ENCODE measurements around the gene MTMR2.

MTMR2 gene

GRCh38 chr11:95944623-95945022, 20.7 kb upstream of the MTMR2 start:
- DNase-seq (ENCODE audit: low read depth), result no peak
- no peak overlapping the region for H3K4me3 ChIP-seq (ENCODE audit: low read depth, low read length)
- TF ChIP-seq CTCF (conservative IDR thresholded peaks at IDR 0.05; ENCODE audit: low read depth, low read length), result no peak

DNA sequence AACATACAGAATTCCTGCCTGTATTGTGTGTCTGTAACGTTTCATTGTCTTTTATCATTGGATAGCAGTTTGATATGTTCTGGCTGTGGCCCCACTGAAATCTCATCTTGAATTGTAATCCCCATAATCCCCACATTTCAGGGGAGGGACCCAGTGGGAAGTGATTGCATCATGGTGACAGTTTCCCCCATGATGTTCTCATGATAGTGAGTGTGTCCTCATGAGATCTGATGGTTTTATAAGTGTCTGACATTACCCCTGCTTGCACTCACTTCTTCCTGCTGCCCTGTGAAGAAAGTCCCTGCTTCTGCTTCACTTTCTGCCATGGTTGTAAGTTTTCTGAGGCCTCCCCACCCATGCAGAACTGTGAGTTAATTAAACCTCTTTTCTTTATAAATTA, 19.6 kb upstream of the MTMR2 start:
- no peak for DNase-seq (ENCODE audit: low read depth)
- H3K4me3 ChIP-seq (ENCODE audit: low read depth, low read length), result no peak overlapping the region
- no peak for TF ChIP-seq CTCF (conservative IDR thresholded peaks at IDR 0.05; ENCODE audit: low read depth, low read length)

DNA sequence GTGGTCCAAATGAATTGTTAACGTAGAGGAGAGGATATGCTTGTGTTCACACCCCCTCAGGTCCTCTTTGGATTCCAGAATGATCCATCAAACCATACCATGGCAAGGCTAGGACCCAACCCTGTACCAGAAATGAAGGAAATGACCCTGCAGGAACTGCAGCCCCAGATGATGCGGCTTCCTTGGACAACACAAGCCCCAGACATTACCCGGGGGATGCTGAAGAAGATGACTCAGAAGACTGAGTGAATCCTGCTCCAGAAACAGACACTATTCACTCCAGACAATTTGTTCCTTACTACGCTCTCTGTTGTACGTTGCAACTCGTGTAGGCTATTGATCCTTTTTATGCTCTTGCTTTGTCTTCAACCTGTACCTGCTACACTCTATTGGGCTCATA, 15.2 kb upstream of the MTMR2 start:
- TF ChIP-seq CTCF (conservative IDR thresholded peaks at IDR 0.05; ENCODE audit: low read depth, low read length), result no peak
- no peak for DNase-seq (ENCODE audit: low read depth)
- no peak overlapping the region for H3K4me3 ChIP-seq (ENCODE audit: low read depth, low read length)

GRCh38 chr11:95937358-95937757, 13.5 kb upstream of the MTMR2 start:
- TF ChIP-seq CTCF (conservative IDR thresholded peaks at IDR 0.05; ENCODE audit: low read depth, low read length), result no peak
- H3K4me3 ChIP-seq (ENCODE audit: low read depth, low read length), result no peak overlapping the region
- DNase-seq (ENCODE audit: low read depth), result no peak

DNA sequence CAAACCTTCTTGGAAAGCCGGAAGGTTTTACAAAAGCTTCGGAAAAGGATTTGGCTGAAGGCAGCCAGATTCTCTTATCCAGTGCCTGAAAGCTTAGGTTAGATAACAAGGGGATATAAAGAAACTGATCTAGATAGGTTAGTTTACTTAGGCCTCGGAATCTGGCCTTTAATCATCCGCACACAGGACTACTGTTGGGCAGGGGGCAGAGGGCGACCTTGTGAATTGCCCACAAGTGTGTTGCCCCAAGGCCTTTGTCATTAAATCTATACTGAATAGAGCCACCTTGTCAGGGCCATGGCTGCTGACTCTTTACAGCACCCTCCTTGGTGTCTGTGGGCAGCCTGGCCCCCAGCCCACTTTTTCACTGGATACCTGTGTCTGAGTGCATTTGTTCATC, 9.7 kb upstream of the MTMR2 start:
- DNase-seq (ENCODE audit: low read depth), result no peak
- no peak for TF ChIP-seq CTCF (conservative IDR thresholded peaks at IDR 0.05; ENCODE audit: low read depth, low read length)
- no peak overlapping the region for H3K4me3 ChIP-seq (ENCODE audit: low read depth, low read length)

- no peak for TF ChIP-seq CTCF (conservative IDR thresholded peaks at IDR 0.05; ENCODE audit: low read depth, low read length)
- no peak overlapping the region for H3K4me3 ChIP-seq (ENCODE audit: low read depth, low read length)
- no peak for DNase-seq (ENCODE audit: low read depth)
Measured at GRCh38 chr11:95931916-95932315, 8.0 kb upstream of the MTMR2 start.

- TF ChIP-seq CTCF (conservative IDR thresholded peaks at IDR 0.05; ENCODE audit: low read depth, low read length), result no peak
- DNase-seq (ENCODE audit: low read depth), result no peak
Measured at GRCh38 chr11:95930948-95931347, 7.0 kb upstream of the MTMR2 start.

More at GRCh38 chr11:95930948-95931347, 7.0 kb upstream of the MTMR2 start:
- H3K4me3 ChIP-seq (ENCODE audit: low read depth, low read length), result no peak overlapping the region

Measured in choroid plexus epithelial cell (primary cell).